CD14-positive monocyte (primary cell): ENCODE measurements around the gene PARP14. TPM values are rescaled to one million over a fixed set of nuclear protein-coding genes. Genes with fewer than 3 reads are reported as not detected.
"Not testable (repeated sequence)": the region's sequence is repeated elsewhere in the genome, so short reads cannot be mapped to it uniquely, and the experiment has no call there.

Experiments
- DNase-seq, 3 donors: peaks; one replicate each; pipeline ENCODE4 v3.0.0-alpha.2; 2011 to 2022
- H2AFZ ChIP-seq: 2 replicates; pipeline ENCODE4 v1.6.0; 2012; ENCODE audit warnings: mild to moderate bottlenecking, low read depth, low read length, inconsistent platforms; ENCODE audit not compliant: insufficient read depth, poor library complexity, severe bottlenecking
- H3K27ac ChIP-seq, 2 donors: 1 replicate in 1 of 2; 2 replicates in 1 of 2; pipeline ENCODE4 v1.5.1; 2012 to 2013; ENCODE audit warnings: low read length in 2 of 2, control low read depth in 1 of 2, inconsistent platforms in 1 of 2, low read depth in 1 of 2, mild to moderate bottlenecking in 1 of 2
- H3K27me3 ChIP-seq, 2 donors: one replicate each; pipeline versions ENCODE4 v1.6.0 to v1.6.1; 2011 to 2013; ENCODE audit warnings: low read length in 2 of 2; ENCODE audit not compliant: control insufficient read depth in 2 of 2, insufficient read depth in 2 of 2
- H3K36me3 ChIP-seq, 2 donors: replicated peaks in 1 of 2; 1 replicate in 1 of 2; 2 replicates in 1 of 2; pipeline versions ENCODE4 v1.5.1 to v1.6.1; 2012 to 2013; ENCODE audit warnings: low read length in 2 of 2, control low read depth in 1 of 2, inconsistent platforms in 1 of 2, mild to moderate bottlenecking in 1 of 2; ENCODE audit not compliant: insufficient read depth in 2 of 2, control insufficient read depth in 1 of 2
- H3K4me1 ChIP-seq, 2 donors: 1 replicate in 1 of 2; 2 replicates in 1 of 2; pipeline versions ENCODE4 v1.5.1 to v1.6.1; 2012 to 2013; ENCODE audit warnings: low read length in 2 of 2, control low read depth in 1 of 2, inconsistent platforms in 1 of 2, mild to moderate bottlenecking in 1 of 2, moderate library complexity in 1 of 2; ENCODE audit not compliant: insufficient read depth in 2 of 2, control insufficient read depth in 1 of 2
- H3K4me2 ChIP-seq: replicated peaks from 2 replicates; pipeline ENCODE3; 2012; ENCODE audit warnings: low read length, moderate library complexity, mild to moderate bottlenecking; ENCODE audit not compliant: poor library complexity, severe bottlenecking; ENCODE audit errors: extremely low read depth
- H3K4me3 ChIP-seq, 3 experiments: fragments of 200-600 bp in 1 of 3; sonication (generic) in 1 of 3; replicated peaks in 1 of 3; 1 replicate in 2 of 3; 2 replicates in 1 of 3; pipeline ENCODE4 v1.5.1; 2011 to 2013; ENCODE audit warnings: low read length in 3 of 3, mild to moderate bottlenecking in 3 of 3, control low read depth in 2 of 3, low read depth in 2 of 3, inconsistent platforms in 1 of 3, moderate library complexity in 1 of 3
- H3K79me2 ChIP-seq: 2 replicates; pipeline ENCODE4 v1.6.0; 2012; ENCODE audit warnings: mild to moderate bottlenecking, control low read depth, inconsistent platforms, low read length, moderate library complexity; ENCODE audit not compliant: insufficient read depth
- H3K9ac ChIP-seq: 2 replicates; pipeline ENCODE4 v1.6.0; 2017; ENCODE audit warnings: low read length, mild to moderate bottlenecking; ENCODE audit not compliant: insufficient read depth, poor library complexity, severe bottlenecking
- H3K9me3 ChIP-seq, 2 donors: replicated peaks in 1 of 2; 1 replicate in 1 of 2; 2 replicates in 1 of 2; pipeline versions ENCODE4 v1.5.1 to v1.6.1; 2012 to 2013; ENCODE audit warnings: low read length in 2 of 2, control low read depth in 1 of 2; ENCODE audit not compliant: control insufficient read depth in 1 of 2, insufficient read depth in 1 of 2
- H4K20me1 ChIP-seq: 2 replicates; pipeline ENCODE4 v1.6.0; 2012; ENCODE audit warnings: mild to moderate bottlenecking, low read length, control low read depth, moderate library complexity; ENCODE audit not compliant: insufficient read depth
- H3K27ac Mint-ChIP-seq, 7 donors: one replicate each; pipeline ENCODE4 v1.8.0; 2020; ENCODE audit warnings: mild to moderate bottlenecking in 7 of 7, mixed read lengths in 7 of 7, moderate library complexity in 6 of 7, inconsistent platforms in 2 of 7
- H3K27me3 Mint-ChIP-seq, 3 donors: one replicate each; pipeline ENCODE4 v1.8.0; 2021 to 2022; ENCODE audit warnings: low read depth in 3 of 3, mild to moderate bottlenecking in 3 of 3, mixed read lengths in 3 of 3, moderate library complexity in 3 of 3, inconsistent platforms in 1 of 3
- H3K36me3 Mint-ChIP-seq, 2 donors: one replicate each; pipeline ENCODE4 v1.8.0; 2020; ENCODE audit warnings: mixed read lengths in 2 of 2, inconsistent platforms in 1 of 2, mild to moderate bottlenecking in 1 of 2
- H3K4me1 Mint-ChIP-seq: one replicate; pipeline ENCODE4 v1.8.0; 2020; ENCODE audit warnings: mild to moderate bottlenecking, mixed read lengths
- H3K4me3 Mint-ChIP-seq, 2 donors: one replicate each; pipeline ENCODE4 v1.8.0; 2020; ENCODE audit warnings: mild to moderate bottlenecking in 2 of 2, mixed read lengths in 2 of 2, moderate library complexity in 1 of 2
- H3K9me3 Mint-ChIP-seq, 7 donors: one replicate each; pipeline ENCODE4 v1.8.0; 2020 to 2022; ENCODE audit warnings: mixed read lengths in 7 of 7, mild to moderate bottlenecking in 6 of 7, moderate library complexity in 6 of 7, inconsistent platforms in 2 of 7
- CTCF ChIP-seq: fragments of 200-600 bp; IDR thresholded peaks from one replicate; pipeline ENCODE4 v1.8.0; 2022; ENCODE audit warnings: antibody characterized with exemption, mild to moderate bottlenecking
- WGBS: methylation state at CpG from one replicate; pipeline ENCODE4 v1.1.5; 2013; ENCODE audit warnings: missing lambda C conversion rate; ENCODE audit not compliant: insufficient coverage; 5-methylcytosine and 5-hydroxymethylcytosine counted together
- intact Hi-C, 2 donors: fragments of 100-400 bp; cut with micrococcal nuclease; formaldehyde crosslinking; loops; one replicate each; pipeline versions ENCODE4 v1.15.0 to v1.15.1; 2023
- polyA plus RNA-seq, 3 donors: library from polyadenylated mRNA; depleted of rRNA in 1 of 3; unstranded in 2 of 3; stranded (reverse) in 1 of 3; fragments of 300-500 nt in 2 of 3; fragments of >200 nt in 1 of 3; fragmentation: Illumina TruSeq in 2 of 3; gene quantifications; 1 replicate in 2 of 3; 2 replicates in 1 of 3; pipeline ENCODE4 v1.2.3, GENCODE V29; 2012 to 2021

Gene PARP14
- polyA plus RNA-seq, 3 donors, result 22.1 to 68.8 (median 26.9) TPM

DNA sequence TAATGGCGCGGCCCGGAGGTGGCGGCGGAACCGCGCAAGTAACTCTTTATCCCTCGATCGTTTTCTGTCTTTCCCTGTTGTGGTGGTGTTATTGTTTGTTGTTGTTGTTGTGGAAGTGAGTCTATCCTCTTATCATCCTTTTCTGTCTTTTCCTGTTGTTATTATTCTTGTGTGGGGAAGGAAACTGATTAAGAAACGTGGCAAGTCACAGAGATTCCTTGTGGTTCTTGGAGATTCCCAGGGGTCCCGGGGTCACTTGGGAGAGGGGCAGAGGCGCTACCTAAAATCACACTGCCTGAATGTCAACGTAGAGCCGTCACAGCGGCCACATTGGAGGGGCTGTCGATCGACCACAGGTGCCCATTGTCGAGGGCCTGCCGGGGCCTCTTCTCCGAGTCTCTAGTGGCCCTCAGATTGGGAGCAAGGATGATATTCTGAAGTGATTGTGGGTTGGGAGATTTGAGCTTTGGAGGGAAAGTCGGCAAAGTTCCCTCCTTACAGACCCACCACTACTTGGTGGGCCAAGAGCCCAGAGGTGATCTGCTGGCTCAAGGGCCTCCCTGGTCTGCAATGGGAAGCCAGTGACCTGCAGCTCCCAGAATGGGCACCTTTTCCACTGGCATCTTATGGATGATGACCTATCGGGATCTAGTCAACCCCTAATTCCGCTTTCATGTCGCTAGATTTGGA is 790 bp downstream of the PARP14 start:
- Mint-ChIP-seq H3K36me3 (peaks cover 17 to 25% of the 10 kb centered on the region in 2 donors), H3K27ac (peak overlapping the region; percentile 80 to 98 (median 91)), H3K4me1 (peaks cover 55% of the 10 kb centered on the region), H3K27me3 (no peaks in the 10 kb centered on the region), H3K4me3 (peak overlapping the region; percentile 83 to 94), H3K9me3 (peaks cover 0 to 2% (median 0%) of the 10 kb centered on the region in 7 donors)
- Histone ChIP-seq H3K27ac (peak overlapping the region; percentile 89 to 96), H3K9me3 (no peaks in the 10 kb centered on the region), H3K4me2 (peak overlapping the region; percentile 79), H3K4me3 (peak overlapping the region; percentile 78 to 97 (median 88)), H3K4me1 (peaks cover 48 to 52% of the 10 kb centered on the region in 2 donors), H3K36me3 (peaks cover 0 to 11% of the 10 kb centered on the region in 2 donors), H3K9ac (peak overlapping the region; percentile 89), H2AFZ (peak overlapping the region; percentile 98), H4K20me1 (peaks cover 37% of the 10 kb centered on the region), H3K27me3 (no peaks in the 10 kb centered on the region), H3K79me2 (peaks cover 50% of the 10 kb centered on the region)
- no peak for TF ChIP-seq CTCF
- DNase-seq, result no peak
- intact Hi-C loops, result loop anchor here in 1 of 2 donors (10.0 kb wide), 3 partner anchors 227 to 1137 kb away; partner anchors contain the start of genes FAM162A, MIX23 and POLQ
- WGBS, result 20% methylated on average over 11 of the region's 24 CpGs

GRCh38 chr3:122681974-122682409 is 1.4 kb downstream of the PARP14 start:
- Histone ChIP-seq H3K9ac (peak overlapping the region; percentile 89), H3K27ac (peak overlapping the region; percentile 89 to 96), H4K20me1 (peaks cover 37% of the 10 kb centered on the region), H3K27me3 (no peaks in the 10 kb centered on the region), H2AFZ (peak overlapping the region; percentile 98), H3K36me3 (peaks cover 0 to 11% of the 10 kb centered on the region in 2 donors), H3K4me1 (peaks cover 50 to 57% of the 10 kb centered on the region in 2 donors), H3K4me3 (peak overlapping the region; percentile 78 to 97 (median 88)), H3K4me2 (peak overlapping the region; percentile 79), H3K9me3 (no peaks in the 10 kb centered on the region), H3K79me2 (peaks cover 50% of the 10 kb centered on the region)
- H3K27me3 Mint-ChIP-seq, result no peaks in the 10 kb centered on the region
- peak overlapping the region; percentile 33 to 94 (median 90) for H3K27ac Mint-ChIP-seq
- DNase-seq, result peak in 1 of 3 donors; percentile 54
- peaks cover 57% of the 10 kb centered on the region for H3K4me1 Mint-ChIP-seq
- intact Hi-C loops, result loop anchor here in 1 of 2 donors (10.0 kb wide), 3 partner anchors 227 to 1137 kb away; partner anchors contain the start of genes FAM162A, MIX23 and POLQ
- peak overlapping the region; percentile 83 to 94 for H3K4me3 Mint-ChIP-seq
- TF ChIP-seq CTCF, result no peak
- H3K9me3 Mint-ChIP-seq, result peaks cover 0 to 2% (median 0%) of the 10 kb centered on the region in 7 donors
- H3K36me3 Mint-ChIP-seq, result peaks cover 17 to 30% of the 10 kb centered on the region in 2 donors
- WGBS, result 72% methylated on average over 2 of the region's 3 CpGs

DNA sequence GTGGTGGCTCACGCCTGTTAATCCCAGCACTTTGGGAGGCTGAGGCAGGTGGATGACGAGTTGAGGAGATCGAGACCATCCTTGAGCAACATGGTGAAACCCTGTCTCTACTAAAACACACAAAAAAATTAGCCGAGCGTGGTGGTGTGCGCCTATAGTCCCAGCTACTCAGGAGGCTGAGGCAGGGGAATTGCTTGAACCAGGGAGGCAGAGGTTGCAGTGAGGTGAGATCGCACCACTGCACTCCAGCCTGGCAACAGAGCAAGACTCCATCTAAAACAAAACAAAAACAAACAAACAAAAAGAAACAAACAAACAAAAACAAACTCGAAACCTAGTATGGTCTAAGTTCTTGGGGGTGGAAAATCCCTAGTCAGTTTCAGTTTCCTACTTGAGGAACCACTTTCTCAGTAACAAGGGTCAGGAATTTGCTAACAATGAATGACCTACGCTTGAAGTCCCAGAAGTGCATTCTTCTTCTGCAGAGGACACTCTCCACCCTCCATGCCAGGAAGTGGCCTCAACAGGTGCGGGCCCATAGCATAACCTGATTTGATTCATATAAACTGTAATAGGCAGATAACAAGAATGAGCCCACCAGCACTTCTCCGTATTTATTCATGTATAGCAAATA is 2.3 kb downstream of the PARP14 start:
- Histone ChIP-seq H3K4me1 (peaks cover 56 to 63% of the 10 kb centered on the region in 2 donors), H3K27ac (peak overlapping the region; percentile 42 to 96), H3K79me2 (peaks cover 50% of the 10 kb centered on the region), H3K9ac (peak overlapping the region; percentile 17), H3K4me2 (peak overlapping the region; percentile 79), H3K4me3 (peak overlapping the region in 1 of 3 experiments; percentile 97), H4K20me1 (peaks cover 37% of the 10 kb centered on the region), H3K36me3 (peaks cover 0 to 11% of the 10 kb centered on the region in 2 donors)
- Mint-ChIP-seq H3K36me3 (peaks cover 17 to 37% of the 10 kb centered on the region in 2 donors), H3K27ac (peak overlapping the region; percentile 74 to 94 (median 87)), H3K4me3 (peak overlapping the region; percentile 83 to 94), H3K4me1 (peaks cover 63% of the 10 kb centered on the region)
- DNase-seq, result peak in 2 of 3 donors; percentile 37 to 73
- H3K27me3 Mint-ChIP-seq, H2AFZ ChIP-seq, H3K27me3 ChIP-seq, H3K9me3 Mint-ChIP-seq, H3K9me3 ChIP-seq: not testable (repeated sequence)
- WGBS, result 13% methylated on average over 1 of the region's 11 CpGs
- intact Hi-C loops, result loop anchor here in 1 of 2 donors (10.0 kb wide), 3 partner anchors 228 to 1138 kb away; partner anchors contain the start of genes FAM162A, MIX23 and POLQ
